Pancreas (tissue), 10 donors: ENCODE measurements around the gene AP1G1. TPM values are rescaled to one million over a fixed set of nuclear protein-coding genes. Genes with fewer than 3 reads are reported as not detected.

Experiments used
- ATAC-seq, 4 donors: fragments of 200-7000 bp; cut with Tn5 transposase; one replicate each; pipeline versions ENCODE4 v1.8.0 to v1.9.1; 2020; ENCODE audit warnings: mild to moderate bottlenecking in 4 of 4, moderate library complexity in 4 of 4
- DNase-seq, 6 donors: peaks; one replicate each; pipeline ENCODE4 v3.0.0-alpha.2; 2020
- FAIRE-seq: peaks from 2 replicates; lab custom pipeline; 2012; peaks lifted over from hg19 to GRCh38; lab: Jason Lieb, UNC
- H3K27ac ChIP-seq, 4 donors: fragments of 200-600 bp; sonication (generic); 1 replicate in 3 of 4; 2 replicates in 1 of 4; pipeline versions ENCODE4 v1.5.0 to v1.8.0; 2020
- H3K27me3 ChIP-seq, 4 donors: fragments of 200-600 bp; one replicate each; pipeline ENCODE4 v1.8.0; 2021
- H3K36me3 ChIP-seq, 3 donors: fragments of 200-600 bp; sonication (generic) in 1 of 3; one replicate each; pipeline versions ENCODE4 v1.5.0 to v1.8.0; 2020 to 2021
- H3K4me1 ChIP-seq, 3 donors: fragments of 200-600 bp; one replicate each; pipeline ENCODE4 v1.8.0; 2021
- H3K4me3 ChIP-seq, 4 donors: fragments of 200-600 bp; sonication (generic) in 2 of 4; one replicate each; pipeline versions ENCODE4 v1.5.0 to v1.8.0; 2020 to 2021
- H3K9me3 ChIP-seq, 4 donors: fragments of 200-600 bp; one replicate each; pipeline ENCODE4 v1.8.0; 2021
- CTCF ChIP-seq, 4 donors: fragments of 200-600 bp; sonication (generic) in 3 of 4; IDR thresholded peaks; one replicate each; pipeline versions ENCODE4 v1.5.0 to v1.8.0; 2021; ENCODE audit warnings: antibody characterized with exemption in 4 of 4
- WGBS, 2 donors: extraction: QIAGEN DNeasy Blood & Tissue Kit; methylation state at CpG; one replicate each; pipeline ENCODE4 v1.1.7; 2013; 5-methylcytosine and 5-hydroxymethylcytosine counted together
- intact Hi-C, 3 donors: fragments of 100-400 bp; cut with DNase I; formaldehyde crosslinking; loops; one replicate each; pipeline versions ENCODE4 v1.11.1 to v1.14.2; 2022
- polyA plus RNA-seq, 2 donors: library from polyadenylated mRNA; stranded (reverse); fragments of 200-250 nt; gene quantifications; one replicate each; pipeline ENCODE4 v1.2.3, GENCODE V29; 2013
- total RNA-seq, 6 donors: library from RNA; stranded (reverse); fragmentation: NEBNext Ultra II Directional in 4 of 6; extraction: Animal tissue kit (Norgen Biotek cat#: 25700) in 4 of 6; gene quantifications; one replicate each; pipeline versions ENCODE4 v1.2.1 to v1.2.4, GENCODE V29; 2021 to 2023
- donor health status: healthy with polysubstance abuse.
- donor health status: DM: no; HTN: no; CAD: no; lungs with moderate emphysema.
- donor health status: DM: no; HTN: no; CAD: no.
- donor health status: control.
- donor health status: control.
- donor health status: Bipolar disorder and iron deficiency.
- donor health status: DM: yes; HTN: yes; CAD: no.
- donor health status: DM: no; HTN: no; CAD: no.
- donor health status: DM: no; HTN: no; CAD: no.
- donor health status: DM: yes; HTN: yes; CAD: no.

The AP1G1 gene
- total and polyA plus RNA-seq, 8 donors = 15.3 to 50.8 (median 34.5) TPM

GRCh38 chr16:71706046-71706445, 102.6 kb downstream of the AP1G1 start:
- intact Hi-C loops = no loop called here
- no peak for ATAC-seq
- no peak for FAIRE-seq
- Histone ChIP-seq H3K4me1 (no peaks in the 10 kb centered on the region), H3K9me3 (no peaks in the 10 kb centered on the region), H3K4me3 (no peak overlapping the region), H3K36me3 (no peaks in the 10 kb centered on the region), H3K27ac (no peak overlapping the region), H3K27me3 (no peaks in the 10 kb centered on the region)
- WGBS, 2 donors = 96 to 97% methylated on average over 2 of the region's 2 CpGs
- no peak for DNase-seq
- no peak for TF ChIP-seq CTCF (IDR thresholded peaks at IDR 0.05)

GRCh38 chr16:71703333-71703732, 105.3 kb downstream of the AP1G1 start:
- ATAC-seq = no peak
- FAIRE-seq = no peak
- no peaks in the 10 kb centered on the region for H3K27me3 ChIP-seq
- no peak overlapping the region for H3K27ac ChIP-seq
- no peak for TF ChIP-seq CTCF (IDR thresholded peaks at IDR 0.05)
- H3K4me3 ChIP-seq = no peak overlapping the region
- no peaks in the 10 kb centered on the region for H3K4me1 ChIP-seq
- DNase-seq = no peak
- WGBS, 2 donors = 84 to 94% methylated on average over 1 of the region's 1 CpG
- intact Hi-C loops = no loop called here
- no peaks in the 10 kb centered on the region for H3K9me3 ChIP-seq
- no peaks in the 10 kb centered on the region for H3K36me3 ChIP-seq

- WGBS, 2 donors = 91 to 93% methylated on average over 4 of the region's 4 CpGs
- no peaks in the 10 kb centered on the region for H3K27me3 ChIP-seq
- no peaks in the 10 kb centered on the region for H3K36me3 ChIP-seq
- ATAC-seq = no peak
- DNase-seq = no peak
- H3K4me3 ChIP-seq = no peak overlapping the region
- no peaks in the 10 kb centered on the region for H3K9me3 ChIP-seq
- no peaks in the 10 kb centered on the region for H3K4me1 ChIP-seq
- FAIRE-seq = no peak
- no peak for TF ChIP-seq CTCF (IDR thresholded peaks at IDR 0.05)
- intact Hi-C loops = no loop called here
- no peak overlapping the region for H3K27ac ChIP-seq
Measured at GRCh38 chr16:71700831-71701230, 107.8 kb downstream of the AP1G1 start.

- Histone ChIP-seq H3K4me3 (no peak overlapping the region), H3K27me3 (no peaks in the 10 kb centered on the region), H3K27ac (no peak overlapping the region), H3K4me1 (no peaks in the 10 kb centered on the region), H3K36me3 (no peaks in the 10 kb centered on the region), H3K9me3 (no peaks in the 10 kb centered on the region)
- intact Hi-C loops = no loop called here
- ATAC-seq (no peak), FAIRE-seq (no peak), DNase-seq (no peak)
- TF ChIP-seq CTCF (IDR thresholded peaks at IDR 0.05) = no peak
- 86 to 90% methylated on average over 3 of the region's 3 CpGs for WGBS, 2 donors
Measured at GRCh38 chr16:71698491-71698890, 110.1 kb downstream of the AP1G1 start.

GRCh38 chr16:71693164-71693563, 115.5 kb downstream of the AP1G1 start:
- ATAC-seq (no peak), FAIRE-seq (no peak), DNase-seq (no peak)
- H3K27ac ChIP-seq = no peak overlapping the region
- no peak overlapping the region for H3K4me3 ChIP-seq
- H3K36me3 ChIP-seq = no peaks in the 10 kb centered on the region
- intact Hi-C loops = no loop called here
- H3K27me3 ChIP-seq = no peaks in the 10 kb centered on the region
- H3K9me3 ChIP-seq = no peaks in the 10 kb centered on the region
- 95 to 97% methylated on average over 5 of the region's 5 CpGs for WGBS, 2 donors
- no peak for TF ChIP-seq CTCF (IDR thresholded peaks at IDR 0.05)
- no peaks in the 10 kb centered on the region for H3K4me1 ChIP-seq
